ENCODE measurements around the gene SOSTDC1. TPM values are rescaled to one million over a fixed set of nuclear protein-coding genes. Genes with fewer than 3 reads are reported as not detected.

The SOSTDC1 gene
- total RNA-seq, 4 donors from 2014 or later: 1.5 to 23.2 (median 4.0) TPM

DNA sequence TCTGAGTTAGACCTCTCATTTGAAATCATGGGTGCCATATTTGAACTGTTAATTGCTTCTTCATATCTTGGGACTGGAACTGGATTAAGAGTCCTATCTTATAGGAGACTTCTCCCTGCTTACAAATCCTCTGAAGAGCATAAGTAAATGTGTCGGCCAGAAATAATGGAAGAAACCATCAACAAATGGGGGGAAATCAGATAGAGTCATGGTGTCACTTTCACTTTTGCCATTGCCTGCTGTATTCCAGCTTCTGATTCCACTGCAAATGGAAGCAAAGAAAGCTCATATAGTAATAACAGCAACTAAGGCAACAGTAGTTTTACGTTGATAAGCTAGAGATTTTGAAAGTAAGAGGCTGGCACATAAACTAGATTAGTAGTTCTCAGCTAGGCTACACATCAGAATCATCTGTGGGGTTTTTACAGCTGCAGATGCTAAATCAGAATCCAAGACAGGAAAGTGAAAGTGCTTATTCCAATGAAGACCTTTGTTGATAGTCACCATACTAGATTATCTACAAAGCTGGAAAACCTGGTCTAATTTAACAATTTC is 31.9 kb downstream of the SOSTDC1 start:
- 65 to 71% methylated on average over 2 of the region's 2 CpGs for WGBS, 2 donors (ENCODE audit: low coverage in 1 of 2)
- Histone ChIP-seq H3K4me1 (peaks cover 0 to under 1% (median 0%) of the 10 kb centered on the region in 4 donors), H3K36me3 (no peaks in the 10 kb centered on the region), H3K9me3 (no peaks in the 10 kb centered on the region), H3K27ac (no peak overlapping the region), H3K27me3 (no peaks in the 10 kb centered on the region), H3K4me3 (no peak overlapping the region)
- TF ChIP-seq EP300 (IDR thresholded peaks at IDR 0.05; ENCODE audit: low read depth): no peak
- no peak for TF ChIP-seq POLR2A (IDR thresholded peaks at IDR 0.05)
- no peak for TF ChIP-seq POLR2AphosphoS5 (IDR thresholded peaks at IDR 0.05)
- TF ChIP-seq, protein P1, sequence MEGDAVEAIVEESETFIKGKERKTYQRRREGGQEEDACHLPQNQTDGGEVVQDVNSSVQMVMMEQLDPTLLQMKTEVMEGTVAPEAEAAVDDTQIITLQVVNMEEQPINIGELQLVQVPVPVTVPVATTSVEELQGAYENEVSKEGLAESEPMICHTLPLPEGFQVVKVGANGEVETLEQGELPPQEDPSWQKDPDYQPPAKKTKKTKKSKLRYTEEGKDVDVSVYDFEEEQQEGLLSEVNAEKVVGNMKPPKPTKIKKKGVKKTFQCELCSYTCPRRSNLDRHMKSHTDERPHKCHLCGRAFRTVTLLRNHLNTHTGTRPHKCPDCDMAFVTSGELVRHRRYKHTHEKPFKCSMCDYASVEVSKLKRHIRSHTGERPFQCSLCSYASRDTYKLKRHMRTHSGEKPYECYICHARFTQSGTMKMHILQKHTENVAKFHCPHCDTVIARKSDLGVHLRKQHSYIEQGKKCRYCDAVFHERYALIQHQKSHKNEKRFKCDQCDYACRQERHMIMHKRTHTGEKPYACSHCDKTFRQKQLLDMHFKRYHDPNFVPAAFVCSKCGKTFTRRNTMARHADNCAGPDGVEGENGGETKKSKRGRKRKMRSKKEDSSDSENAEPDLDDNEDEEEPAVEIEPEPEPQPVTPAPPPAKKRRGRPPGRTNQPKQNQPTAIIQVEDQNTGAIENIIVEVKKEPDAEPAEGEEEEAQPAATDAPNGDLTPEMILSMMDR (IDR thresholded peaks at IDR 0.05): no peak
- intact Hi-C loops (cut with DNase I; ENCODE audit: low total_unique reads): no loop called here
- in situ Hi-C loops (cut with MboI; ENCODE audit: low pct_ligation_motif_present in 1 of 4, low pct_unique_long_range_greater_than_20kb in 1 of 4, low sequenced_read_pairs in 3 of 4): loop anchor here in 2 of 4 donors (10.0 to 25.0 kb wide), 2 partner anchors 129 to 131 kb away; no protein-coding TSS in a partner anchor
- no peak for DNase-seq

DNA sequence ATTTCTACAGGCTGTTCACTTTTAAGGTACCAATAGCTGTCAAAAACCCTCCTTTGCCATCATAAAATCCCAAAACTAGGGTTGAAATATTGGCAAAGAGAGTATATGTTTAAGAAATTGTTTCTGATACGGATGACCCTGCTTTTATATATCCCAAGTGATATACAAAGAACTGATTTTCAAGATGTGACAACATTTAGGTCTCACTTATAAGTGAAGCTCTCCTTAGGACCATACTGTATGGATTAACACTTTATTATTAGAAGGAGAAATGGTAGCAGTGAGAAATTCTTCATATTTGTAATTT is 33.2 kb downstream of the SOSTDC1 start:
- Histone ChIP-seq H3K9me3 (no peaks in the 10 kb centered on the region), H3K4me3 (no peak overlapping the region), H3K27me3 (no peaks in the 10 kb centered on the region), H3K27ac (no peak overlapping the region), H3K36me3 (no peaks in the 10 kb centered on the region), H3K4me1 (peaks cover 0 to 4% (median 0%) of the 10 kb centered on the region in 4 donors)
- intact Hi-C loops (cut with DNase I; ENCODE audit: low total_unique reads) (no loop called here), in situ Hi-C loops (cut with MboI; ENCODE audit: low pct_ligation_motif_present in 1 of 4, low pct_unique_long_range_greater_than_20kb in 1 of 4, low sequenced_read_pairs in 3 of 4) (loop anchor here in 2 of 4 donors (10.0 to 25.0 kb wide), 2 partner anchors 130 to 132 kb away; no protein-coding TSS in a partner anchor)
- TF ChIP-seq POLR2A (IDR thresholded peaks at IDR 0.05) (no peak), POLR2AphosphoS5 (IDR thresholded peaks at IDR 0.05) (no peak), EP300 (IDR thresholded peaks at IDR 0.05; ENCODE audit: low read depth) (no peak)
- TF ChIP-seq, protein P1 (IDR thresholded peaks at IDR 0.05): no peak
- DNase-seq: no peak
- 90 to 92% methylated on average over 1 of the region's 1 CpG for WGBS, 2 donors (ENCODE audit: low coverage in 1 of 2)

DNA sequence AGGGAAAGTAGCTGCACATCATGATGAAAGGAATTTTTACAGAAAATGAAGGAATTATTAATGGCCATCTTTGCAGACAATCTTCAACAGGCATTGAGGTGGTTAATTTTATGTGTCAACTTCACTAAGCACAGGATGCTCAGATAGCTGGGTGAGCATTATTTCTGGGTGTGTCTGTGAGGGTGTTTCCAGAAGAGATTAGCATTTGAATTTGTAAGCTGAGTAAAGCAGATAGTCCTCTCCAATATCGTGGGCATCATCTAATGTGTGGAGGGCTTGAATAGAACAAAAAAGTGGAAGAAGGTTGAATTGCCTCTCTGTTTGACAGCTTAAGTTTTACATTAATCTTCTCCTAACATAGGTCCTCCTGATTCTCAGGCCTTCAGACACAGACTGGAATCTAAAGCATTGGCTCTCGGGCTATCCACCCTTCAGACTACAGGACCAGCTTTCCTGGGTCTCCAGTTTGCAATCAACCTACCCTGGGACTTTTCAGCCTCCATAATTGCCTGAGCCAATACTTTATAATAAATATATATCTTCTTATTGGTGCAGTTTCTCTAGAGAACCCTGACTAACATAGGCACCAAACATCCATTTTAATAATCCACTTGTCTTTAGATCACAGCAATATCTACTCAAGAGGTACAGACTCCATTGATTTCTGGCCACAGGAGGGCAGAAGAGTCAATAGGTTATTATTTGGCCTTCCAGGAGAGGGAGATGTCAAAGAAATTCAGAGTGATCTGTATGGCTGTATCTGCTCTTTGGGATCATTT is 33.7 kb downstream of the SOSTDC1 start:
- Histone ChIP-seq H3K4me3 (no peak overlapping the region), H3K36me3 (no peaks in the 10 kb centered on the region), H3K4me1 (peaks cover 0 to 4% (median 0%) of the 10 kb centered on the region in 4 donors), H3K27me3 (no peaks in the 10 kb centered on the region), H3K27ac (no peak overlapping the region), H3K9me3 (no peaks in the 10 kb centered on the region)
- peak; percentile 35 for DNase-seq
- in situ Hi-C loops (cut with MboI; ENCODE audit: low pct_ligation_motif_present in 1 of 4, low pct_unique_long_range_greater_than_20kb in 1 of 4, low sequenced_read_pairs in 3 of 4) (loop anchor here in 2 of 4 donors (10.0 to 25.0 kb wide), 2 partner anchors 130 to 133 kb away; no protein-coding TSS in a partner anchor), intact Hi-C loops (cut with DNase I; ENCODE audit: low total_unique reads) (no loop called here)
- TF ChIP-seq, protein P1 (IDR thresholded peaks at IDR 0.05): peak; percentile 27 to 70 (median 51)
- no peak for TF ChIP-seq EP300 (IDR thresholded peaks at IDR 0.05; ENCODE audit: low read depth)
- TF ChIP-seq POLR2A (IDR thresholded peaks at IDR 0.05): no peak
- no peak for TF ChIP-seq POLR2AphosphoS5 (IDR thresholded peaks at IDR 0.05)
- WGBS, 2 donors (ENCODE audit: low coverage in 1 of 2): 80 to 93% methylated on average over 2 of the region's 2 CpGs

DNA sequence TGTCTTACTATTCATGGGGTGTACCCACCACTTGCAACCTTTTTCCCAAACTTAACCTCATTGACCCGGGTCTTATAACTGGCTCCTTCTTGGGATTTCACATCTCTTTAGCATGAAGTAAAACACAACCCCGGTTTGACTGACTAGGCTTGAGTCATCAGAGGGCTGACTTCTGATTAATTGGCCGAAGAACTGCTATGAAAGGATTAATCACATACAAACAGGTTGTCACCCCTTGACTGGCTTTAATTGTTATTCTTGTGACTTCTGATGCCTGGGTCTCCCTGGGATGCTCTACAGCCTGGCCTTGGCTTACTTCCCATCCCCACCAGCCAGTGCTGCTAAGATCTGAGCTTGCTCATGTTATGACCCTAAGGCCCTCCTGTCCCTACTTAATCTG is 35.4 kb downstream of the SOSTDC1 start:
- Histone ChIP-seq H3K4me3 (no peak overlapping the region), H3K4me1 (peaks cover 0 to 4% (median 0%) of the 10 kb centered on the region in 4 donors), H3K27ac (no peak overlapping the region), H3K9me3 (no peaks in the 10 kb centered on the region), H3K36me3 (no peaks in the 10 kb centered on the region), H3K27me3 (no peaks in the 10 kb centered on the region)
- no peak for TF ChIP-seq POLR2A (IDR thresholded peaks at IDR 0.05)
- TF ChIP-seq POLR2AphosphoS5 (IDR thresholded peaks at IDR 0.05): no peak
- no peak for TF ChIP-seq EP300 (IDR thresholded peaks at IDR 0.05; ENCODE audit: low read depth)
- in situ Hi-C loops (cut with MboI; ENCODE audit: low pct_ligation_motif_present in 1 of 4, low pct_unique_long_range_greater_than_20kb in 1 of 4, low sequenced_read_pairs in 3 of 4) (loop anchor here in 2 of 4 donors (10.0 to 25.0 kb wide), 2 partner anchors 132 to 135 kb away; no protein-coding TSS in a partner anchor), intact Hi-C loops (cut with DNase I; ENCODE audit: low total_unique reads) (no loop called here)
- 80 to 83% methylated on average over 1 to 3 of the region's 3 CpGs for WGBS, 2 donors (ENCODE audit: low coverage in 1 of 2)
- no peak for DNase-seq

All from transverse colon (tissue), 4 donors.